Measurements from ENCODE around the gene ITPRID1. TPM values are rescaled to one million over a fixed set of nuclear protein-coding genes. Genes with fewer than 3 reads are reported as not detected.

Gene ITPRID1
- total RNA-seq, 4 donors from 2014 or later = 1.6 TPM; not detected in 3

DNA sequence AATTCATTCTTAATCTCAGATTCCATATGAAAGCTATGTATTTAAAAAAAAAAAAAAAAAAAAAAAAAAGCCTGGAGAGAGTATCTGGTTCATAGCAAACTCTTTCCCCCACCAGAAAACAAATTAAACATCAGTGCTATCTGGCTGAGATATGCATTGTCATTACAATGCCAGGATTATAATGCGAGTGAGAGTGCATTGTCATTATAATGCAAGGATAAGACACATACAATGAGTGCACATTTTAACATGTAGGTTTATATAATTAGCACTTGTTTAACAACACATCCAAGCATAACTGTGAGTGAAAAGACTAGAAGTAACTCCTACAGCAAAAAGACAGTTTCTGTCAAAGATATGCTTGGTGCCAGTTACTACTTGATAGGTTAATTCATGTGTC lies 48.1 kb downstream of the ITPRID1 start:
- Histone ChIP-seq H3K9me3 (no peaks in the 10 kb centered on the region), H3K36me3 (no peaks in the 10 kb centered on the region), H3K27me3 (no peaks in the 10 kb centered on the region), H3K4me3 (no peak overlapping the region), H3K27ac (no peak overlapping the region), H3K4me1 (no peaks in the 10 kb centered on the region)
- DNase-seq = no peak
- intact Hi-C loops (cut with DNase I; ENCODE audit: low total_unique reads) = no loop called here
- TF ChIP-seq, protein P1, sequence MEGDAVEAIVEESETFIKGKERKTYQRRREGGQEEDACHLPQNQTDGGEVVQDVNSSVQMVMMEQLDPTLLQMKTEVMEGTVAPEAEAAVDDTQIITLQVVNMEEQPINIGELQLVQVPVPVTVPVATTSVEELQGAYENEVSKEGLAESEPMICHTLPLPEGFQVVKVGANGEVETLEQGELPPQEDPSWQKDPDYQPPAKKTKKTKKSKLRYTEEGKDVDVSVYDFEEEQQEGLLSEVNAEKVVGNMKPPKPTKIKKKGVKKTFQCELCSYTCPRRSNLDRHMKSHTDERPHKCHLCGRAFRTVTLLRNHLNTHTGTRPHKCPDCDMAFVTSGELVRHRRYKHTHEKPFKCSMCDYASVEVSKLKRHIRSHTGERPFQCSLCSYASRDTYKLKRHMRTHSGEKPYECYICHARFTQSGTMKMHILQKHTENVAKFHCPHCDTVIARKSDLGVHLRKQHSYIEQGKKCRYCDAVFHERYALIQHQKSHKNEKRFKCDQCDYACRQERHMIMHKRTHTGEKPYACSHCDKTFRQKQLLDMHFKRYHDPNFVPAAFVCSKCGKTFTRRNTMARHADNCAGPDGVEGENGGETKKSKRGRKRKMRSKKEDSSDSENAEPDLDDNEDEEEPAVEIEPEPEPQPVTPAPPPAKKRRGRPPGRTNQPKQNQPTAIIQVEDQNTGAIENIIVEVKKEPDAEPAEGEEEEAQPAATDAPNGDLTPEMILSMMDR (IDR thresholded peaks at IDR 0.05) = no peak
- TF ChIP-seq POLR2A (IDR thresholded peaks at IDR 0.05) = no peak

DNA sequence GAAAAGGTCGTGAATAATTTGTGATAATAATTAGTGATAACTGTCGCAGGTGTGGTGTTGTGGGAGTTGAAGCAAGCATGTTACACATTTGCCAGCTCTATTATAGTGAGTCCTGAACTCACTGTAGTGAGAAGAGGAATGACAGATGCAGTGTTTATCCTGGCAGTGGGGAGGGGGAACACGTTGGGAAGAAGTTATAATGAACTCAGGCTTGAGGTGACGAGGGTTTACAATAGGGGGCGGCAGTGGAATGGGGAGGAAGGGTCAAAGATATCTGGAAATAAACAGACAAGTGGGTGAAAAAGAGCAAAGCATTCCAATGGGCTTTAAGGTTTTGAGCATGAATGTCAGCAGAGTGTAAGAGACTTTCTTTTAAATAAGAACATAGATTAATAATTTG lies 49.6 kb downstream of the ITPRID1 start:
- no peak overlapping the region for H3K4me3 ChIP-seq
- H3K27ac ChIP-seq = no peak overlapping the region
- no peaks in the 10 kb centered on the region for H3K4me1 ChIP-seq
- DNase-seq = no peak
- intact Hi-C loops (cut with DNase I; ENCODE audit: low total_unique reads) = no loop called here
- no peaks in the 10 kb centered on the region for H3K36me3 ChIP-seq
- H3K27me3 ChIP-seq = no peaks in the 10 kb centered on the region
- H3K9me3 ChIP-seq = no peaks in the 10 kb centered on the region
- TF ChIP-seq, protein P1 (IDR thresholded peaks at IDR 0.05) = no peak
- no peak for TF ChIP-seq POLR2A (IDR thresholded peaks at IDR 0.05)

DNA sequence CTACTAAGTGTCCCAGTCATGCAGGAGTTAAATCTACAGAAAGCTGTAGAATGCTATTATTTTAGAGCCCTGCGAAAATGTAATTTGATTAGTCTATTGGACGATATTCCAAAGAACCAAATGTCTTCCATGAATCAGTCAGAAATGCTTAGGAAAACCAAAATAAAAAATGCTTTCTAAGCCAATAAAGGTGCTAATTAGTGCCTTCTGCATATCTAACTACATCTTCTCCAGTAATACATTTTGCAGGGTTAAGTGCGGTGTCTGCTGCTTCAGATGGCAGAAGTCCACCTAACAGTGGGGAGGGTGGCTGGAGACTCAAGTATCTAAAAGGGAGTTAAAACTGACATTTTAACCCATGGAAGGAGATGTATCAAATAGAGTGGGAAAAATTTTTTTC lies 50.1 kb downstream of the ITPRID1 start:
- Histone ChIP-seq H3K36me3 (no peaks in the 10 kb centered on the region), H3K4me1 (no peaks in the 10 kb centered on the region), H3K9me3 (no peaks in the 10 kb centered on the region), H3K27me3 (no peaks in the 10 kb centered on the region), H3K4me3 (no peak overlapping the region), H3K27ac (no peak overlapping the region)
- intact Hi-C loops (cut with DNase I; ENCODE audit: low total_unique reads) = no loop called here
- DNase-seq = no peak
- TF ChIP-seq, protein P1 (IDR thresholded peaks at IDR 0.05) = no peak
- TF ChIP-seq POLR2A (IDR thresholded peaks at IDR 0.05) = no peak

DNA sequence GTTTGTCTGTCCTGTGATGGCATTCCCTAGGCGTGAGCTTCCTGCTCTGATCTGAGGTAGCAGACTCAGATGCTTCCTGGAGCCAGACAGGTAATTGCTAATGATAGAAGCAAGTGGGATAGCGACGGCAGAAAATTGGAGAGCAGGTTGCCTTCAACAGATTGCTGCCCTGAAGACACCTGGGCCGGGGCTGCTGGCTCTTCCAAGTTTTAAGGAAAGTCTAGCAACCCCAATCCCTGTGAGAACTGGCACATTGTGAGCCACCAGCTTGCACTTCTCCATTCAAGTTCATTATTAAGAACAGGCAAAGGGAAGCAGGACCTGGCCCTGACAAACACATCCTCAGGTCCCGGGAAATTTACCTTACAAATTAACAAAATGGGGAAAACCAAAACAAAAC lies 50.8 kb downstream of the ITPRID1 start:
- no peaks in the 10 kb centered on the region for H3K36me3 ChIP-seq
- no peaks in the 10 kb centered on the region for H3K27me3 ChIP-seq
- H3K4me1 ChIP-seq = no peaks in the 10 kb centered on the region
- no peak overlapping the region for H3K27ac ChIP-seq
- no peaks in the 10 kb centered on the region for H3K9me3 ChIP-seq
- no peak overlapping the region for H3K4me3 ChIP-seq
- no peak for TF ChIP-seq POLR2A (IDR thresholded peaks at IDR 0.05)
- TF ChIP-seq, protein P1 (IDR thresholded peaks at IDR 0.05) = no peak
- intact Hi-C loops (cut with DNase I; ENCODE audit: low total_unique reads) = no loop called here
- DNase-seq = no peak

DNA sequence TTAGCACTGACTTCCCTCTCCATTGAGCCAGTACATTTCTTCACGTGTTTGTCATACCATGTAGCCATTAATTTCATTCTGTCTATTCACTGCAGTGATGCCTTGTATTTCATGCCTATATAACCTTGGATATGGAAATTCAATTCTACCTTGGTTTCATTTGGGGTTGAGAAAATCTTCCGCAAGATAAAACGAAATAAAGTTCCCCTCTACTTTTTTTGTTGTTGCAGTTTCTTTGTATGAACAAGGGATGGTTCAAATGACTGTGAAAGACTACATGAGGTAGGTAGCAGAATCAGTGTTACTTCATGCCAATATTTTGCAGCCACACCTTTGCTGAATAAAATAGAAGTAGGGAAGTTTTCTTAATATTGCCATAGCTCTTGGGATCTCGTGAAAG lies 55.6 kb downstream of the ITPRID1 start:
- H3K27ac ChIP-seq = no peak overlapping the region
- no peaks in the 10 kb centered on the region for H3K9me3 ChIP-seq
- no peaks in the 10 kb centered on the region for H3K27me3 ChIP-seq
- no peak overlapping the region for H3K4me3 ChIP-seq
- no peak for DNase-seq
- no peaks in the 10 kb centered on the region for H3K4me1 ChIP-seq
- TF ChIP-seq, protein P1 (IDR thresholded peaks at IDR 0.05) = no peak
- TF ChIP-seq POLR2A (IDR thresholded peaks at IDR 0.05) = no peak
- intact Hi-C loops (cut with DNase I; ENCODE audit: low total_unique reads) = no loop called here
- H3K36me3 ChIP-seq = no peaks in the 10 kb centered on the region

Measured in uterus (tissue), 4 donors.